ENCODE measurements around the gene TNNT2. TPM values are rescaled to one million over a fixed set of nuclear protein-coding genes. Genes with fewer than 3 reads are reported as not detected.

Gene TNNT2
- total and polyA plus RNA-seq, 2 of the 13 experiments (the other 11 are each of a cell fraction or from before 2014, with no cell fraction given) = 0.20 to 0.63 TPM

DNA sequence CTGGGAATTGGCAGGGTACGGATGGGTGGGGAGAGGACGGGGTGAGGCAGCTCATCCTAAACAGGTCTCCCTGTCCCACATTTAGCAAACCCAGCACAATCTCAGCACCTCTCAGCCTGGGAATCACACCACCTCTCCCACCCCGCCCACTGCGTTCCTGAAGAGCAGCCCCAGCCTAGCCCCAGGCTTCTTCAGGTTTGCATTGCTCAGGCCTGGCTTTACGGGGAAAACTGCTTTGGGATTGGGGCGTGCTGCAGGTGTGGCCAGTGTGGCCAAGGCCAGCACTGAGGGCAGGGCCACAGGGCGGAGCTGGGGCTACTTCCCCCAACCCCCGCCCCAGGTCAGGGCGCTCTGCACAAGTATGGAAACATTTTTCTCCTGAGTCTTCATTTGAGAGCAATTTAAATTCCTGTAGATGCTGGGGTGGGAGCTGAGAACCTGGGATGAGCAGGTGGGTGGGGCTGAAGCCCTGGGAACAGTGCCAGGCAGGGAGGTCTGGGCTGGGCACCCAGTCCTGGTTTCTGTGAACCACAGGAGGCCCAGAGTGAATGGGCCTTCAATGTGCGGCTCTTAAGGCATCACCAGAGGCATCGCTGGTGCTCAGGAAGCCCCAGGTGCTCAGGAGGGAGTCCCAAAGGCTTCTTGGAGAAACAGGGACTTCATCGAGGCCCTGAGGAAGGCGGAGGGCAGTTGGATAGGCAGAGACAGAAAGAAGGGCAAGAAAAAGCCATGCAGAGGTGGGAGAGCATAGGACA lies 24.1 kb downstream of the TNNT2 start (continued):
- no peak for TF ChIP-seq FOXO4 (CRISPR knock-in tag; conservative IDR thresholded peaks at IDR 0.05)
- TF ChIP-seq, protein P1, sequence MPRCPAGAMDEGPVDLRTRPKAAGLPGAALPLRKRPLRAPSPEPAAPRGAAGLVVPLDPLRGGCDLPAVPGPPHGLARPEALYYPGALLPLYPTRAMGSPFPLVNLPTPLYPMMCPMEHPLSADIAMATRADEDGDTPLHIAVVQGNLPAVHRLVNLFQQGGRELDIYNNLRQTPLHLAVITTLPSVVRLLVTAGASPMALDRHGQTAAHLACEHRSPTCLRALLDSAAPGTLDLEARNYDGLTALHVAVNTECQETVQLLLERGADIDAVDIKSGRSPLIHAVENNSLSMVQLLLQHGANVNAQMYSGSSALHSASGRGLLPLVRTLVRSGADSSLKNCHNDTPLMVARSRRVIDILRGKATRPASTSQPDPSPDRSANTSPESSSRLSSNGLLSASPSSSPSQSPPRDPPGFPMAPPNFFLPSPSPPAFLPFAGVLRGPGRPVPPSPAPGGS (CRISPR knock-in tag; IDR thresholded peaks at IDR 0.05) = no peak
- no peak for TF ChIP-seq SP4 (CRISPR knock-in tag; IDR thresholded peaks at IDR 0.05)
- TF ChIP-seq MIER3 (CRISPR knock-in tag; IDR thresholded peaks at IDR 0.05; ENCODE audit: borderline replicate concordance) = no peak
- TF ChIP-seq, protein P2, sequence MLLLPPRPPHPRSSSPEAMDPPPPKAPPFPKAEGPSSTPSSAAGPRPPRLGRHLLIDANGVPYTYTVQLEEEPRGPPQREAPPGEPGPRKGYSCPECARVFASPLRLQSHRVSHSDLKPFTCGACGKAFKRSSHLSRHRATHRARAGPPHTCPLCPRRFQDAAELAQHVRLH (CRISPR knock-in tag; IDR thresholded peaks at IDR 0.05; ENCODE audit: borderline replicate concordance, low read depth) = no peak
- TF ChIP-seq, protein P3, sequence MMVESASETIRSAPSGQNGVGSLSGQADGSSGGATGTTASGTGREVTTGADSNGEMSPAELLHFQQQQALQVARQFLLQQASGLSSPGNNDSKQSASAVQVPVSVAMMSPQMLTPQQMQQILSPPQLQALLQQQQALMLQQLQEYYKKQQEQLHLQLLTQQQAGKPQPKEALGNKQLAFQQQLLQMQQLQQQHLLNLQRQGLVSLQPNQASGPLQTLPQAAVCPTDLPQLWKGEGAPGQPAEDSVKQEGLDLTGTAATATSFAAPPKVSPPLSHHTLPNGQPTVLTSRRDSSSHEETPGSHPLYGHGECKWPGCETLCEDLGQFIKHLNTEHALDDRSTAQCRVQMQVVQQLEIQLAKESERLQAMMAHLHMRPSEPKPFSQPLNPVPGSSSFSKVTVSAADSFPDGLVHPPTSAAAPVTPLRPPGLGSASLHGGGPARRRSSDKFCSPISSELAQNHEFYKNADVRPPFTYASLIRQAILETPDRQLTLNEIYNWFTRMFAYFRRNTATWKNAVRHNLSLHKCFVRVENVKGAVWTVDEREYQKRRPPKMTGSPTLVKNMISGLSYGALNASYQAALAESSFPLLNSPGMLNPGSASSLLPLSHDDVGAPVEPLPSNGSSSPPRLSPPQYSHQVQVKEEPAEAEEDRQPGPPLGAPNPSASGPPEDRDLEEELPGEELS (CRISPR knock-in tag; IDR thresholded peaks at IDR 0.05) = no peak

DNA sequence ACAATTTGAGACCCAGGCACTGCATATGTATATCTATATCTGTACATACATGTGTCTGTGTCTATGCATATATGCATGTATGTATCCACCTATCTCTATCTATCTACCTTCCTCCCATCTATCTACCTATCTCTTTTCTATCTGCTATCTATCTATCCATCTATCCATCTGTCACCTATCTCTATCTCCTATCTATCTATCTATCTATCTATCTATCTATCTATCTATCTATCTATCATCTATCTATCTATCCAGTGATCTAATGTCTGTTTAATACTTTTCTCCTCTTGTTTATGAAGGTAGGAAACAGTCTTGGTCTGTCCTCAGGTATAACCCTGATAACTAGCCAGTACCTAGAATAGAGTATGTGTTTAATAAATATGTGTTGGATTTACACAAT lies 25.9 kb downstream of the TNNT2 start:
- in situ Hi-C loops (cut with HindIII; ENCODE audit: extremely low pct_ligation_motif_present, low pct_unique_long_range_greater_than_20kb) = no loop called here
- ATAC-seq = no peak

More for the DNA sequence above, 25.9 kb downstream of the TNNT2 start:
- BruUV-seq (replicated peaks) = no TSS peak
- no peak for FAIRE-seq
- POLR2A ChIA-PET = no interaction called here
- H3K27me3 ChIP-seq (ENCODE audit: control insufficient read depth in 1 of 2, insufficient read depth in 2 of 2, low read length in 2 of 2) = peaks cover 0 to 20% of the 10 kb centered on the region in 2 experiments; a peak in 4 of 5 replicates
- intact Hi-C loops (cut with micrococcal nuclease; ENCODE audit: unreplicated experiment) = no loop called here
- H3K9ac ChIP-seq (ENCODE audit: insufficient read depth, low read depth, low read length) = no peak overlapping the region
- no peak for TF ChIP-seq ZNF543 (CRISPR knock-in tag; IDR thresholded peaks at IDR 0.05)
- no peak for TF ChIP-seq CREBL2 (CRISPR knock-in tag; IDR thresholded peaks at IDR 0.05; ENCODE audit: borderline replicate concordance)
- no peak for TF ChIP-seq HNRNPH1 (optimal IDR thresholded peaks at IDR 0.05; ENCODE audit: low read depth, low read length)
- TF ChIP-seq MYC (CRISPR knock-in tag; IDR thresholded peaks at IDR 0.05; ENCODE audit: borderline replicate concordance) = no peak
- TF ChIP-seq MXD4 (CRISPR knock-in tag; IDR thresholded peaks at IDR 0.05) = no peak
- no peak for TF ChIP-seq SP4 (CRISPR knock-in tag; IDR thresholded peaks at IDR 0.05)
- TF ChIP-seq TBP (CRISPR knock-in tag; IDR thresholded peaks at IDR 0.05) = no peak
- TF ChIP-seq, protein P4, sequence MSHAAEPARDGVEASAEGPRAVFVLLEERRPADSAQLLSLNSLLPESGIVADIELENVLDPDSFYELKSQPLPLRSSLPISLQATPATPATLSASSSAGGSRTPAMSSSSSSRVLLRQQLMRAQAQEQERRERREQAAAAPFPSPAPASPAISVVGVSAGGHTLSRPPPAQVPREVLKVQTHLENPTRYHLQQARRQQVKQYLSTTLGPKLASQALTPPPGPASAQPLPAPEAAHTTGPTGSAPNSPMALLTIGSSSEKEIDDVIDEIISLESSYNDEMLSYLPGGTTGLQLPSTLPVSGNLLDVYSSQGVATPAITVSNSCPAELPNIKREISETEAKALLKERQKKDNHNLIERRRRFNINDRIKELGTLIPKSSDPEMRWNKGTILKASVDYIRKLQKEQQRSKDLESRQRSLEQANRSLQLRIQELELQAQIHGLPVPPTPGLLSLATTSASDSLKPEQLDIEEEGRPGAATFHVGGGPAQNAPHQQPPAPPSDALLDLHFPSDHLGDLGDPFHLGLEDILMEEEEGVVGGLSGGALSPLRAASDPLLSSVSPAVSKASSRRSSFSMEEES (CRISPR knock-in tag; IDR thresholded peaks at IDR 0.05) = no peak
- no peak for TF ChIP-seq ZNF577 (CRISPR knock-in tag; IDR thresholded peaks at IDR 0.05; ENCODE audit: borderline replicate concordance, low read depth)
- no peak for TF ChIP-seq RFXAP (CRISPR knock-in tag; IDR thresholded peaks at IDR 0.05; ENCODE audit: borderline replicate concordance)
- TF ChIP-seq ZNF121 (CRISPR knock-in tag; IDR thresholded peaks at IDR 0.05) = no peak
- no peak for DNase-seq (ENCODE audit: low spot score)
- no peaks in the 10 kb centered on the region for H3K36me3 ChIP-seq (replicated peaks in 1 of 2; ENCODE audit: control insufficient read depth in 1 of 2, insufficient read depth in 2 of 2, low read length in 2 of 2)
- CTCF ChIA-PET (ENCODE audit: low intra/inter-chr PET ratio, low total read pairs) = no interaction called here
- H3K9me3 ChIP-seq (ENCODE audit: low read length) = no peaks in the 10 kb centered on the region
- H3K27ac ChIP-seq (ENCODE audit: extremely low read length, insufficient read depth, low read length) = no peak overlapping the region
- H3K4me2 ChIP-seq (ENCODE audit: low read depth, low read length) = no peak overlapping the region
- no peak overlapping the region for H2AFZ ChIP-seq (ENCODE audit: low read length)
- H3K4me1 ChIP-seq (ENCODE audit: insufficient read depth, low read length) = no peaks in the 10 kb centered on the region
- H3K79me2 ChIP-seq (ENCODE audit: insufficient read depth, low read length) = no peaks in the 10 kb centered on the region
- H4K20me1 ChIP-seq (ENCODE audit: insufficient read depth, low read length) = no peaks in the 10 kb centered on the region
- no peak overlapping the region for H3K4me3 ChIP-seq (replicated peaks in 1 of 3; ENCODE audit: insufficient read depth in 1 of 3, low read depth in 2 of 3, low read length in 3 of 3)
